ENCODE results near the gene RFX7.
A peak's percentile ranks its signal among the peaks of the same experiment; 100 is the strongest.

Gene RFX7

GRCh38 chr15:56045068-56045748, 198.5 kb downstream of the RFX7 start:
- no peak for DNase-seq (ENCODE audit: low spot score)

DNA sequence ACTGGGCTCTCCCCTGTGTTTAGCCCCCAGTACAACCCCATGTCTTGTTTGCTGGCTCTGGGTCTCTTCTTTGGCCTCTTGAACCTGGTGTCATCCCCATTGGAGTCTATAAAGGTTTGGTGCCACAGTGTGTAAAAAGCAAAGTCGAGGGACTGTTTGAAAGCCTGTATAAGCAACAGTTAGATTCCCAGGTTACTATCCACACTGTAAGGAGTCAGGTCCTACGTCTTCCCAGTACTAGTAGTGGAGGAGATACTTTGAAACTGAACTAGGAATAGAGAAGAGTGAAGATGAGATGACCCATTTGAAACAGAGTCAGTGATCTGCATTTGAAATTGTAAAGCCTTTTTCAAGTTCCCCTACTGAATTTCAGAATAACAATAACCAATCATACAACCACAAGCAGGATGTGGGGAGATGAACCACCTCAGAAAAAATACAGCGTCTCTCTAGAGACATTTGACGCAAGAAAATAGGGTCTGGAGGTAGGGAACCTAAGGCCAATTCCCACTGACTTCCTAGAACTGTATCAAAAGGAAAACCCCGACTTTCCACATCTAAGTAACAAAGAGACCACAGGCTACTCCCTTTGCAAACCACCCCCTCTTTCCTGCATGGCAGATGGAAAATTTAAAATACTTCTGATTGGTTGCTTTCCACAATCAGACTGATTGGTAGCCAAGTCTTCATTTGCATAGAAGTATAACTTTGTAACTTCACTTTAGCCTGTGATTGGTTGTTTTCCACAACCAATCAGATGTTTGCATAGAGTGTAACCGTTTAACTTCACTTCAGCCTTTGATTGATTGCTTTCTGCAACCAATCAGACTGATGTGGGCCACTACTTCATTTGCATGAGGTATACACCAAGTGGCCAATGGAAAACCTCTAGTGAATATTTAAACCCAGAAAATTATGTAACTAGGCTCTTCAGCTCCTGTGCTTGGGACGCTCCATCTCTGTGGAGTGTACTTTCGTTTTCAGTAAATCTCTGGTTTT, 200.4 kb downstream of the RFX7 start:
- peak; percentile 74 for DNase-seq (ENCODE audit: low spot score)

DNA sequence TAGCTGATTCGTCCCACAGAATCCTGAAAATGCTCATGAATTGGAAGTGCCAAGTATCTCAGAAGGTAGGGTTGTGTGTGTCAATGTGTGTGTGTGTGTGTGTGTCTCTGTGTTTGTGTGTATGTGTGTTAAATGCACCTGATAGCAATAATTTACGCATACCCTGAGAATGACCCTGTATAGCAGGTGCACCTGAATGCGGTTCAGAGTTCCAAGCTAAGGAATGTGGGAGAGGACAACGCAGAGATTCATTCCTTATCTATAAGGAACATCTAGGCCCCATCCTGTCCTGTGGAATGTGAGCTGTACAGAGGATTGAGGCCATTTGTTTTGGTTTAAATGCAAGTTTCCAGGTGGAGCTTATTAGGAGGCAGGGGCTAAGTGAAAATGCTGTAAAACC, 201.2 kb downstream of the RFX7 start:
- DNase-seq (ENCODE audit: low spot score): no peak

DNA sequence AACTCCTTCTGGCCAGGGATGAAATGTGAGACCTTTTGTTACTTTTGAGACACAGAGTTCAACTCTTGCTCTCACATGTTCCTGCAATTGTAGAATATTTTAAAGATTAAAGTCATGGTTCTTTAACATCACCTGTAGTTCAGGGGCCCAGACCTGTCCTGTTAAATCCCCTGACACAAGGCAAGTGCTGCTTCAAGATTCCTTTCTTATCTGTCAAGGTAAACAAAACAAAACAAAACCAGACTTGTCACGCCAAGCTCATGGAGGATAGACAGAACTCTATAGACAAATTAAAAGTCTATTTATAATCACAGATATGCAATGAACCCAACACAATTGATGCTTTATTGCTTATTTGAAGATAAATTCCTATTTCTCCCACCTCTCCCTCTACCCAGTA, 201.6 kb downstream of the RFX7 start:
- DNase-seq (ENCODE audit: low spot score): no peak

DNA sequence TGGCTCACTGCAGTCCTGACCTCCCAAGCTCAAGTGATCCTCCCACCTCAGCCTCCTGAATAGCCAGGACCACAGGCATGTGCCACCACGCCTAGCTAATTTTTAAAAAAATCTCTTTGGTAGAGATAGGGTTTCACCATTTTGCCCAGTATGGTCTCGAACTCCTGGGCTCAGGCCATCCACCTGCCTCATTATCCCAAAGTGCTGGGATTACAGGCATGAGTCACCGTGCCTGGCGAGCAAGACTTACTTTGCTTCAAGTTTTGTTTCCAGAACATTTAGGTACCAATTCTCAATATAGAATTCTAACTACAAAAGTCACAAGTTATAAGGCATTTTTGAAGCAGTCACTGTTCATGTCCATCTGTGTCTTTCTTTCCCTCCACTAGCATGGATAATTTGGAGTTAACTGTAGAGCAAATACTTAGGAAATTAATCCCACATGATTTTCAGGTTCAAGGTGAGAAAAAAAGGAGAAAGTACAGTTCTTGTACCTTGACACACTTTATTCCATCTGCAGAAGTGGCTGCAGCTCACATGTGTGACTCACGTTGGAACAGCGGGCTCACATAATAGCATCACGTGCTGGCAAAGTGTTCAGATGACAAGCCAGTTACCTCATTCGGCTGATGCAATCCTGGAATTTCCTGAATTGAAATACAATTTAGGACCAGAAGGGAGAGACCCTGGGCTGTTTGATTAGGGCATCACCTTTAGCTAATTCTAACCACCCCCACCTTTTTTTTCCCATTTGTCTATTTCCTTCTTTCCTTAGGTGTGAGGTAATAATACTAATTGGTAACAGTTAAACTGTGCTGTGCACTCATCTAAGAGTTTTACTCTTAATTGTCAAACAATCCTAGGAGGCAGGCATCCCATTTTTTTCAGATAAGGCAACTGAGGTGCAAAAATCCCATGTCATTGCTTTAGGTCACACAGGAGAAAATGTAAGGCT, 203.3 kb downstream of the RFX7 start:
- DNase-seq (ENCODE audit: low spot score): no peak

DNA sequence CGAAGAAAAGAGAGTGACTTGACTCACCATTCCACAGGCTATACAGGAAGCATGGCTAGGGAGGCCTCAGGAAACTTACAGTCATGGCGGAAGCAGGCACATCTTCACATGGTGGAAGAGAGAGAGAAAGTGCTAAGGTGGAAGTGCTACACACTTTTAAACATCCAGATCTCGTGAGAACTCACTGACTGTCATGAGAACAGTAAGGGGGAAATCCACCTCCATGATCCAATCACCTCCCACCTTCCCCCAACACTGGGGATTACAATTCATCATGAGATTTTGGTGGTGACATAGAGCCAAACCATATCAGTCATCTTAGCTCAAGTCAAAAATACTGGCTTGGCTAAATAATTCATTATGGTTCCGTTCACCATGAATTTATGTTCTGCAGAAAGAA, 205.0 kb downstream of the RFX7 start:
- DNase-seq (ENCODE audit: low spot score): no peak

GRCh38 chr15:56038015-56038414, 205.7 kb downstream of the RFX7 start:
- DNase-seq (ENCODE audit: low spot score): peak; percentile 6

All from CD4-positive, alpha-beta T cell treated with Interleukin-2 at 100 ng/mL for 4 hours (primary cell).